CD14-positive monocyte (primary cell): ENCODE measurements around the gene GPHN. TPM values are rescaled to one million over a fixed set of nuclear protein-coding genes. Genes with fewer than 3 reads are reported as not detected.

Source experiments
- DNase-seq, 3 donors: peaks; one replicate each; pipeline ENCODE4 v3.0.0-alpha.2; 2011 to 2022
- H2AFZ ChIP-seq: 2 replicates; pipeline ENCODE4 v1.6.0; 2012; ENCODE audit warnings: mild to moderate bottlenecking, low read depth, low read length, inconsistent platforms; ENCODE audit not compliant: insufficient read depth, poor library complexity, severe bottlenecking
- H3K27ac ChIP-seq, 2 donors: 1 replicate in 1 of 2; 2 replicates in 1 of 2; pipeline ENCODE4 v1.5.1; 2012 to 2013; ENCODE audit warnings: low read length in 2 of 2, control low read depth in 1 of 2, inconsistent platforms in 1 of 2, low read depth in 1 of 2, mild to moderate bottlenecking in 1 of 2
- H3K27me3 ChIP-seq, 2 donors: one replicate each; pipeline versions ENCODE4 v1.6.0 to v1.6.1; 2011 to 2013; ENCODE audit warnings: low read length in 2 of 2; ENCODE audit not compliant: control insufficient read depth in 2 of 2, insufficient read depth in 2 of 2
- H3K36me3 ChIP-seq, 2 donors: replicated peaks in 1 of 2; 1 replicate in 1 of 2; 2 replicates in 1 of 2; pipeline versions ENCODE4 v1.5.1 to v1.6.1; 2012 to 2013; ENCODE audit warnings: low read length in 2 of 2, control low read depth in 1 of 2, inconsistent platforms in 1 of 2, mild to moderate bottlenecking in 1 of 2; ENCODE audit not compliant: insufficient read depth in 2 of 2, control insufficient read depth in 1 of 2
- H3K4me1 ChIP-seq, 2 donors: 1 replicate in 1 of 2; 2 replicates in 1 of 2; pipeline versions ENCODE4 v1.5.1 to v1.6.1; 2012 to 2013; ENCODE audit warnings: low read length in 2 of 2, control low read depth in 1 of 2, inconsistent platforms in 1 of 2, mild to moderate bottlenecking in 1 of 2, moderate library complexity in 1 of 2; ENCODE audit not compliant: insufficient read depth in 2 of 2, control insufficient read depth in 1 of 2
- H3K4me2 ChIP-seq: replicated peaks from 2 replicates; pipeline ENCODE3; 2012; ENCODE audit warnings: low read length, moderate library complexity, mild to moderate bottlenecking; ENCODE audit not compliant: poor library complexity, severe bottlenecking; ENCODE audit errors: extremely low read depth
- H3K4me3 ChIP-seq, 3 experiments: fragments of 200-600 bp in 1 of 3; sonication (generic) in 1 of 3; replicated peaks in 1 of 3; 1 replicate in 2 of 3; 2 replicates in 1 of 3; pipeline ENCODE4 v1.5.1; 2011 to 2013; ENCODE audit warnings: low read length in 3 of 3, mild to moderate bottlenecking in 3 of 3, control low read depth in 2 of 3, low read depth in 2 of 3, inconsistent platforms in 1 of 3, moderate library complexity in 1 of 3
- H3K79me2 ChIP-seq: 2 replicates; pipeline ENCODE4 v1.6.0; 2012; ENCODE audit warnings: mild to moderate bottlenecking, control low read depth, inconsistent platforms, low read length, moderate library complexity; ENCODE audit not compliant: insufficient read depth
- H3K9ac ChIP-seq: 2 replicates; pipeline ENCODE4 v1.6.0; 2017; ENCODE audit warnings: low read length, mild to moderate bottlenecking; ENCODE audit not compliant: insufficient read depth, poor library complexity, severe bottlenecking
- H3K9me3 ChIP-seq, 2 donors: replicated peaks in 1 of 2; 1 replicate in 1 of 2; 2 replicates in 1 of 2; pipeline versions ENCODE4 v1.5.1 to v1.6.1; 2012 to 2013; ENCODE audit warnings: low read length in 2 of 2, control low read depth in 1 of 2; ENCODE audit not compliant: control insufficient read depth in 1 of 2, insufficient read depth in 1 of 2
- H4K20me1 ChIP-seq: 2 replicates; pipeline ENCODE4 v1.6.0; 2012; ENCODE audit warnings: mild to moderate bottlenecking, low read length, control low read depth, moderate library complexity; ENCODE audit not compliant: insufficient read depth
- H3K27ac Mint-ChIP-seq, 7 donors: one replicate each; pipeline ENCODE4 v1.8.0; 2020; ENCODE audit warnings: mild to moderate bottlenecking in 7 of 7, mixed read lengths in 7 of 7, moderate library complexity in 6 of 7, inconsistent platforms in 2 of 7
- H3K27me3 Mint-ChIP-seq, 3 donors: one replicate each; pipeline ENCODE4 v1.8.0; 2021 to 2022; ENCODE audit warnings: low read depth in 3 of 3, mild to moderate bottlenecking in 3 of 3, mixed read lengths in 3 of 3, moderate library complexity in 3 of 3, inconsistent platforms in 1 of 3
- H3K36me3 Mint-ChIP-seq, 2 donors: one replicate each; pipeline ENCODE4 v1.8.0; 2020; ENCODE audit warnings: mixed read lengths in 2 of 2, inconsistent platforms in 1 of 2, mild to moderate bottlenecking in 1 of 2
- H3K4me1 Mint-ChIP-seq: one replicate; pipeline ENCODE4 v1.8.0; 2020; ENCODE audit warnings: mild to moderate bottlenecking, mixed read lengths
- H3K4me3 Mint-ChIP-seq, 2 donors: one replicate each; pipeline ENCODE4 v1.8.0; 2020; ENCODE audit warnings: mild to moderate bottlenecking in 2 of 2, mixed read lengths in 2 of 2, moderate library complexity in 1 of 2
- H3K9me3 Mint-ChIP-seq, 7 donors: one replicate each; pipeline ENCODE4 v1.8.0; 2020 to 2022; ENCODE audit warnings: mixed read lengths in 7 of 7, mild to moderate bottlenecking in 6 of 7, moderate library complexity in 6 of 7, inconsistent platforms in 2 of 7
- WGBS: methylation state at CpG from one replicate; pipeline ENCODE4 v1.1.5; 2013; ENCODE audit warnings: missing lambda C conversion rate; ENCODE audit not compliant: insufficient coverage; 5-methylcytosine and 5-hydroxymethylcytosine counted together
- intact Hi-C, 2 donors: fragments of 100-400 bp; cut with micrococcal nuclease; formaldehyde crosslinking; loops; one replicate each; pipeline versions ENCODE4 v1.15.0 to v1.15.1; 2023
- polyA plus RNA-seq, 3 donors: library from polyadenylated mRNA; depleted of rRNA in 1 of 3; unstranded in 2 of 3; stranded (reverse) in 1 of 3; fragments of 300-500 nt in 2 of 3; fragments of >200 nt in 1 of 3; fragmentation: Illumina TruSeq in 2 of 3; gene quantifications; 1 replicate in 2 of 3; 2 replicates in 1 of 3; pipeline ENCODE4 v1.2.3, GENCODE V29; 2012 to 2021
- TF ChIP-seq, protein P1 (sequence below): fragments of 200-600 bp; IDR thresholded peaks from one replicate; pipeline ENCODE4 v1.8.0; 2022; ENCODE audit warnings: antibody characterized with exemption, mild to moderate bottlenecking

The GPHN gene
- polyA plus RNA-seq, 3 donors: 1.9 to 3.1 (median 3.0) TPM

DNA sequence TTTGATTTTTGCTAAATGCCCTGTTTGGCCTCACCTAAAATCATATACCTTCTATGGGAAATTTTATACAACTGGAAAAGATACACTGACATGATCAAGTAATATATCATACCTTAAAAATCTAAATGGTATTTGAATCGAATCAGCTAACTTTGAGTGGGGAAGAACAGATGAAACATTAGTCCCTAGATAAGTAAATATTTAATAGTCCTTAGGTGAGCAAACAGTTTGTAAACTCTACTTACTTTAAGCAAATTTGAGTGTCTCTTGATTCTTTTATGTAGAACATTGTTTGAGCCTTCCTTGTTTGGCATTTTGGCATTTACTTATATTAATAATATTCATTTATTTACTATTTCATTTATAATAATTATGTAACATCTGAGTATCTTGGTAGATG lies 485.6 kb downstream of the GPHN start:
- no peaks in the 10 kb centered on the region for H4K20me1 ChIP-seq
- H3K36me3 ChIP-seq: no peaks in the 10 kb centered on the region
- intact Hi-C loops: no loop called here
- no peaks in the 10 kb centered on the region for H3K27me3 ChIP-seq
- WGBS: no CpG with 5 or more reads among the region's 1 CpG
- TF ChIP-seq, protein P1, sequence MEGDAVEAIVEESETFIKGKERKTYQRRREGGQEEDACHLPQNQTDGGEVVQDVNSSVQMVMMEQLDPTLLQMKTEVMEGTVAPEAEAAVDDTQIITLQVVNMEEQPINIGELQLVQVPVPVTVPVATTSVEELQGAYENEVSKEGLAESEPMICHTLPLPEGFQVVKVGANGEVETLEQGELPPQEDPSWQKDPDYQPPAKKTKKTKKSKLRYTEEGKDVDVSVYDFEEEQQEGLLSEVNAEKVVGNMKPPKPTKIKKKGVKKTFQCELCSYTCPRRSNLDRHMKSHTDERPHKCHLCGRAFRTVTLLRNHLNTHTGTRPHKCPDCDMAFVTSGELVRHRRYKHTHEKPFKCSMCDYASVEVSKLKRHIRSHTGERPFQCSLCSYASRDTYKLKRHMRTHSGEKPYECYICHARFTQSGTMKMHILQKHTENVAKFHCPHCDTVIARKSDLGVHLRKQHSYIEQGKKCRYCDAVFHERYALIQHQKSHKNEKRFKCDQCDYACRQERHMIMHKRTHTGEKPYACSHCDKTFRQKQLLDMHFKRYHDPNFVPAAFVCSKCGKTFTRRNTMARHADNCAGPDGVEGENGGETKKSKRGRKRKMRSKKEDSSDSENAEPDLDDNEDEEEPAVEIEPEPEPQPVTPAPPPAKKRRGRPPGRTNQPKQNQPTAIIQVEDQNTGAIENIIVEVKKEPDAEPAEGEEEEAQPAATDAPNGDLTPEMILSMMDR: no peak
- H3K4me1 ChIP-seq: no peaks in the 10 kb centered on the region
- no peaks in the 10 kb centered on the region for H3K79me2 ChIP-seq
- H2AFZ ChIP-seq: no peak overlapping the region
- Mint-ChIP-seq H3K27ac (no peak overlapping the region), H3K9me3 (peaks cover 0 to 3% (median 0%) of the 10 kb centered on the region in 7 donors), H3K4me1 (no peaks in the 10 kb centered on the region), H3K27me3 (no peaks in the 10 kb centered on the region), H3K4me3 (no peak overlapping the region), H3K36me3 (peaks cover 5 to 6% of the 10 kb centered on the region in 2 donors)
- H3K27ac ChIP-seq: no peak overlapping the region
- DNase-seq: no peak
- H3K4me3 ChIP-seq: no peak overlapping the region
- H3K9me3 ChIP-seq: no peaks in the 10 kb centered on the region
- no peak overlapping the region for H3K4me2 ChIP-seq
- H3K9ac ChIP-seq: no peak overlapping the region

DNA sequence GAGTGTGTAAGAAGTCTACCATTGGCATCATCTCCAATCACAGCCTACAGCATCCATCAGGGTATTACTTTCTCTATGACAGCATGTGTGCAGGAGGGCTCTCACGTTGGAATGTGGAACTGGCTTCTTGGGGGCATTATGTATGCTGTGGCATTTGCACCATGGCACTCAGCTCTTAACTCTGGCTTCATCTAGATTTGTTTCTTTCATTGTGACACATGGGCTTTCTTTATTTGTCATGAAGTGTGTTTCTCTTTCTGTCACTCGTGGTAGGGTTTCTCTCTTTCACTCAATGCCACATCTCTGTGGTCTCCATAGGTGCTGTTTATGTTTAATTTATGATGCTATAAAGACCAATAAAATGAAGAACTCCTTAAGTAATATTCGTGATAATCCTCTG lies 490.1 kb downstream of the GPHN start:
- Histone ChIP-seq H3K27ac (no peak overlapping the region), H2AFZ (no peak overlapping the region), H3K36me3 (no peaks in the 10 kb centered on the region), H3K79me2 (no peaks in the 10 kb centered on the region), H3K9me3 (no peaks in the 10 kb centered on the region), H3K9ac (no peak overlapping the region), H3K4me3 (no peak overlapping the region), H3K27me3 (no peaks in the 10 kb centered on the region), H4K20me1 (no peaks in the 10 kb centered on the region), H3K4me2 (no peak overlapping the region), H3K4me1 (peaks cover 0 to 4% of the 10 kb centered on the region in 2 donors)
- intact Hi-C loops: no loop called here
- Mint-ChIP-seq H3K4me1 (peaks cover 4% of the 10 kb centered on the region), H3K36me3 (peaks cover 2% of the 10 kb centered on the region in 2 donors), H3K27ac (no peak overlapping the region), H3K9me3 (no peaks in the 10 kb centered on the region), H3K27me3 (no peaks in the 10 kb centered on the region), H3K4me3 (no peak overlapping the region)
- no peak for DNase-seq
- WGBS: no CpG with 5 or more reads among the region's 3 CpGs
- TF ChIP-seq, protein P1: no peak
